ENCODE results near the gene TRIM67.

Gene TRIM67

GRCh38 chr1:231166398-231166797 is 4.5 kb downstream of the TRIM67 start:
- Histone ChIP-seq H3K27ac (ENCODE audit: poor library complexity, severe bottlenecking) (no peak overlapping the region), H3K4me1 (ENCODE audit: insufficient read depth, poor library complexity, severe bottlenecking) (peaks cover 1% of the 10 kb centered on the region), H3K9me3 (ENCODE audit: severe bottlenecking) (no peaks in the 10 kb centered on the region), H3K36me3 (ENCODE audit: low read depth) (no peaks in the 10 kb centered on the region), H3K4me3 (ENCODE audit: severe bottlenecking) (no peak overlapping the region), H3K27me3 (ENCODE audit: insufficient read depth, poor library complexity, severe bottlenecking) (peaks cover 51% of the 10 kb centered on the region)
- DNase-seq (ENCODE audit: low spot score) (no peak), ATAC-seq (ENCODE audit: low read depth) (no peak)
- no peak for TF ChIP-seq CTCF (IDR thresholded peaks at IDR 0.05; ENCODE audit: poor library complexity, severe bottlenecking)

DNA sequence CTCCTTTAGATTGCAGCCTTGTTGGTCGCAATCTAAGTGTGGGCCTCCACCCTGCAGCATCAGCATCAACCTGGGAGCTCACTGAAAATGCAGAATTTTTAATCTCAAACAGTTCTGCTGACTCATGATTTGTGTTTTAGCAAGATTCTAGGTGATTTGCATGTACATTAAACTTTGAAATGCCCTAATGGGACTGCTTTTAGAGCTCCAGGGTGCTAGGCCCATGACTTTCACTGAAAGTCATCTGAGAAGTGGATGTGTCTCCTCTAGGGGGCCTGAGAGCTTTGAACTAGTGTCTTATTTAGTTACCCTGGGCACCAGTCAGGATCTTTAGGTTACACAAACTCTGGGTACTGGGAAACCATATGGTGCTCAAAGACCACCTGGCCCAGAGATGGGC is 9.0 kb downstream of the TRIM67 start:
- Histone ChIP-seq H3K27ac (ENCODE audit: poor library complexity, severe bottlenecking) (no peak overlapping the region), H3K36me3 (ENCODE audit: low read depth) (no peaks in the 10 kb centered on the region), H3K4me1 (ENCODE audit: insufficient read depth, poor library complexity, severe bottlenecking) (peaks cover 7% of the 10 kb centered on the region), H3K4me3 (ENCODE audit: severe bottlenecking) (no peak overlapping the region), H3K27me3 (ENCODE audit: insufficient read depth, poor library complexity, severe bottlenecking) (peaks cover 6% of the 10 kb centered on the region), H3K9me3 (ENCODE audit: severe bottlenecking) (no peaks in the 10 kb centered on the region)
- TF ChIP-seq CTCF (IDR thresholded peaks at IDR 0.05; ENCODE audit: poor library complexity, severe bottlenecking): no peak
- ATAC-seq (ENCODE audit: low read depth): no peak
- DNase-seq (ENCODE audit: low spot score): no peak

DNA sequence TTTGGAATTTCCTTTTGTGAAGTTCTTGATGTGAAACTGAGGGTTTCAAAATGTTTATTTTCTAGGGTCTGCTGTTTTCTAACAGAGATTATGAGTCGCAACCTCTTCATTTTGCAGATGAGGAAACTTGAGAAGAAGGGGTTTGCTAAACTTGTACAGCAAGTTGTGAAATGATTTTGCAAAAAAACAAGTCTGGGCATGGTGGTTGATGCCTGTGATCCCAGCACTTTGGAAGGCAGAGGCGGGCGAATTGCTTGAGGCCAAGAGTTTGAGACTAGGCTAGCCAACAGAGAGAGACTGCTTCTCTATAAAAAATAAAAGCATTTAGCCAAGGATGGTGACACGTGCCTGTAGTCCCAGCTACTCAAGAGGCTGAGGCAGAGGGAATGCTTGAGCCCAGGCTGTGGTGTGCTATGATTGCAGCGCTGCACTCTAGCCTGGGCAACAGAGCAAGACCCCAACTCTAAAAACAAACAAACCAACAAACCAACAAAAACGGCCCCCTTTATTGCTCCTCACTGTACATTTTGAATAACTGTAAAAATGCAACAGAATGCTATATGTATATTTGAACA is 9.9 kb downstream of the TRIM67 start:
- ATAC-seq (ENCODE audit: low read depth): peak; percentile 66
- no peak overlapping the region for H3K4me3 ChIP-seq (ENCODE audit: severe bottlenecking)

GRCh38 chr1:231172411-231172810 is 10.6 kb downstream of the TRIM67 start:
- DNase-seq (ENCODE audit: low spot score): no peak
- Histone ChIP-seq H3K36me3 (ENCODE audit: low read depth) (no peaks in the 10 kb centered on the region), H3K27ac (ENCODE audit: poor library complexity, severe bottlenecking) (no peak overlapping the region), H3K27me3 (ENCODE audit: insufficient read depth, poor library complexity, severe bottlenecking) (no peaks in the 10 kb centered on the region), H3K9me3 (ENCODE audit: severe bottlenecking) (no peaks in the 10 kb centered on the region), H3K4me1 (ENCODE audit: insufficient read depth, poor library complexity, severe bottlenecking) (peaks cover 7% of the 10 kb centered on the region), H3K4me3 (ENCODE audit: severe bottlenecking) (no peak overlapping the region)
- no peak for ATAC-seq (ENCODE audit: low read depth)
- no peak for TF ChIP-seq CTCF (IDR thresholded peaks at IDR 0.05; ENCODE audit: poor library complexity, severe bottlenecking)

More for the DNA sequence above, 9.9 kb downstream of the TRIM67 start:
- Histone ChIP-seq H3K27me3 (ENCODE audit: insufficient read depth, poor library complexity, severe bottlenecking) (no peaks in the 10 kb centered on the region), H3K4me1 (ENCODE audit: insufficient read depth, poor library complexity, severe bottlenecking) (peaks cover 7% of the 10 kb centered on the region), H3K27ac (ENCODE audit: poor library complexity, severe bottlenecking) (no peak overlapping the region), H3K9me3 (ENCODE audit: severe bottlenecking) (no peaks in the 10 kb centered on the region), H3K36me3 (ENCODE audit: low read depth) (no peaks in the 10 kb centered on the region)
- no peak for DNase-seq (ENCODE audit: low spot score)
- no peak for TF ChIP-seq CTCF (IDR thresholded peaks at IDR 0.05; ENCODE audit: poor library complexity, severe bottlenecking)

DNA sequence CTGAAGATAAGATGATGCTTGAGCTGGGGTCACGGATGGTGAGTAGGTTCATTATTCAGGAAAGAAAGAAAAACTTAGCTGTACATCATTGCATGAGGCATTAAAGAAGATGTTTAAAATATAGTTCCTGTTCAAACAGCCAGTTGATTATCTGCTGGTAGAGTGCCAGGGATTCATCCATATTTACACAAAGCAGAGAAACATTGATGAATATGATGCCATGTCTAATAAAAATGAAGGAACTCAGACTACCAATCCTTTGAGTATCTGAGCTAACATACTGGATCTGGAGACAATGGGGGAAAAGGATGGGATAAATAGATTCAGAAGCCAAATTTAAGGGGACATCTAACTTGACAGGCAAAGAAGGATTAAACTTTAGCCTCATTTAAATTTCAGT is 14.6 kb downstream of the TRIM67 start:
- no peak overlapping the region for H3K27ac ChIP-seq (ENCODE audit: poor library complexity, severe bottlenecking)
- no peaks in the 10 kb centered on the region for H3K9me3 ChIP-seq (ENCODE audit: severe bottlenecking)
- ATAC-seq (ENCODE audit: low read depth) (no peak), DNase-seq (ENCODE audit: low spot score) (no peak)
- H3K36me3 ChIP-seq (ENCODE audit: low read depth): no peaks in the 10 kb centered on the region
- peaks cover 6% of the 10 kb centered on the region for H3K4me1 ChIP-seq (ENCODE audit: insufficient read depth, poor library complexity, severe bottlenecking)
- no peak overlapping the region for H3K4me3 ChIP-seq (ENCODE audit: severe bottlenecking)
- TF ChIP-seq CTCF (IDR thresholded peaks at IDR 0.05; ENCODE audit: poor library complexity, severe bottlenecking): no peak
- H3K27me3 ChIP-seq (ENCODE audit: insufficient read depth, poor library complexity, severe bottlenecking): peaks cover 3% of the 10 kb centered on the region
